GM21367 (cell line): ENCODE results near the gene METTL14.
A peak's percentile ranks its signal among the peaks of the same experiment; 100 is the strongest.
"Not testable (repeated sequence)": the region's sequence is repeated elsewhere in the genome, so short reads cannot be mapped to it uniquely, and the experiment has no call there.

Source experiments
- ATAC-seq: cut with Tn5 transposase; IDR thresholded peaks from one replicate; pipeline ENCODE4 v1.9.1; 2021; ENCODE audit not compliant: unreplicated experiment

Gene METTL14

GRCh38 chr4:118684873-118685811 is at the start of gene METTL14:
TSS of gene METTL14 (plus strand) at chr4:118685392. CDS start at chr4:118685535, 143 bp downstream.
- ATAC-seq, result peak; percentile 99

DNA sequence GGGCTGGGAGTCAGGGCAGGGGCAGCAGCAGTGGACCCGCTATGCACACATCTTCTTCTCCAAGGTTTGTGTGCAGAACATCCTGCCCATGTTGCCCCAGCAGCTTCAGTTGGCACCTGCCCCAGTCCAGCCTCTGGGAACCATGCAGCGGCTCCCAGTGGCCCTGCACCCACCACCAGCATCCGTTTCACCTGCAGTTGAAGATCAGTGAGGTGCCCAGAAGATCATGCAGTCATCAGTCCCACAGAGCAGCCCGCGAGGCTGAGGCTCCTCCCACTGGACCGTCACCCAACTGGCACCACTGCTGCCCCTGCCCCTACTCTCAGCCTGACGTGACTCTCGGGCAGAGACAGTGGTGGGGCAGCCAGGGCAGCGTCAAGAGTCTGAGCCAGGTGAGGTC is 49.1 kb upstream of the METTL14 start:
- not testable (repeated sequence) for ATAC-seq

DNA sequence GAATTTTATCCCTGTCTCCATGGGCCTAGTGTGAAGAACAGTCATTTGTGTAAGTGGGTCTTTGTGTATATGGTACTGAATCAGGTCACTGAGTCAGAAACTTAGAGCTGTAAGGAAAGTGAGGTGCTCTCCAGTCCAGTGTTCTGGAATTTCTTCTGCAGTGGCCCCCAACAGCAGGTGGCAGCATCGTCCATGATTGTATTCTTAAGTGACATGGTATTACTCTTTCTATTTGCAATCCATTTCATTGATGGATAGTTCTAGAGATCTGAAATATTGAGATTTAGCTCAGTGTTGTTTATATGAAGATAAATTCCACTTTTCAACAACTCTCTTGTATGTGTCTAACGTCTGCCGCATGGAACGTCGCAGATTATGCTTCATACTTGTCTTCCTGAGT is 20.5 kb upstream of the METTL14 start:
- not testable (repeated sequence) for ATAC-seq

- ATAC-seq, result not testable (repeated sequence)
These were observed 16.0 kb upstream of the METTL14 start for GRCh38 chr4:118669220-118669619.

DNA sequence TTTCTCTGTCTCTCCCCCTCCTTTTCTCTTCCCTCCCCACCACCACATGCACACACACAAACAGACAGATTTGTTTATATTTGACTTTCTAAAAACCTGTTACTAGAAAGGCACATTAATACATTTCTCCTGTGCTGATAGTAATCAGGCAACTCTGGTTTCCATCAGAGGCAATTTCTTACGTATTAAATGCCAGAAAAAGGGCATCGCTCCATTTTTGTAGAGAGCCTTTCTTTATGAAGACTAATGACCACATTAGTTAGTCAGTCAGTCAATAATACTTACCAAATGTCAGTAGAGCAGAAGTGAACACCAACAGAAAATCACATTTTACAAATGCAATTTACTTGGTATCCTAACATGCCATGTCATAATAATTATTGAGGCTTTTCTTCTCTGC is 14.2 kb upstream of the METTL14 start:
- ATAC-seq, result not testable (repeated sequence)

DNA sequence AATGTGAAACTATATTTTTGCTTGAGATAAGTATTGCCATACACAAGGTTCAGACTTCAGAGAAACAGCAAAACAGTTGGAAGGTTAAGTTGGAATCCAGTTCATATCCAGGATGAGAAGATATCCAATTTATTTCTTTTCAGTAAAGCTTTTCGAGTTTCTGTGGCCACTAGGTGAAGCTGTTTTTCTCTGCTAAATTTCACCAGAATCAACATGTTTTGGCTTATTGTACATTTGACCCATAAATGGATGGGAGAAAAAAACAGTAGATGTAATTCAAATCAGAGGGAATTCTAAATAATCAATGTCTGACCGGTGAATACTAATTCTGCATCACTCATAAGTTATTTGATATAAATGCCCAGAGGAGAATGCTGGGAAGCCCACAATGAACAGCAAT is 9.1 kb upstream of the METTL14 start:
- ATAC-seq, result no peak

GRCh38 chr4:118680808-118681207 is 4.4 kb upstream of the METTL14 start:
- ATAC-seq, result no peak

GRCh38 chr4:118682928-118683327 is 2.3 kb upstream of the METTL14 start:
- ATAC-seq, result no peak

- no peak for ATAC-seq
These were observed 1.7 kb upstream of the METTL14 start for GRCh38 chr4:118683513-118683912.

DNA sequence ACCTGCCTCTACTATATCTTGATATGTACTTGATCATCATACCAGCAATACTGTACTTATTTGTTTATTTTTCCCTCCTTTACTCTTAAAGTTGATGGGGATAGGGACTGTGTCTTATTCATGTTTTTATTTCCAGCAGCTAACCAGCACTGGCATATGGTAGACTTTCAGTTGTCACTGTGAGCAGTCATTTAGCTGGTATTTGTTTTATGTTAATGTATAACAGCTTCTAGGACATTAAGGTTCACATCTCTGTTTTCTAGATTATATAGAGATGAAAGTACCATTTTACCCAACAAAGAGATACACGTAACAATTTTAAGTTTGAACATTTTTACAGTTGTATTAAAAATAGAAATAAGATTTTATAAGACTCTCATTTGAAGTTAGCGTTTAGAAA is 17.9 kb downstream of the METTL14 start:
- ATAC-seq, result no peak

- no peak for ATAC-seq
These were observed 25.9 kb downstream of the METTL14 start for GRCh38 chr4:118711052-118711451.

DNA sequence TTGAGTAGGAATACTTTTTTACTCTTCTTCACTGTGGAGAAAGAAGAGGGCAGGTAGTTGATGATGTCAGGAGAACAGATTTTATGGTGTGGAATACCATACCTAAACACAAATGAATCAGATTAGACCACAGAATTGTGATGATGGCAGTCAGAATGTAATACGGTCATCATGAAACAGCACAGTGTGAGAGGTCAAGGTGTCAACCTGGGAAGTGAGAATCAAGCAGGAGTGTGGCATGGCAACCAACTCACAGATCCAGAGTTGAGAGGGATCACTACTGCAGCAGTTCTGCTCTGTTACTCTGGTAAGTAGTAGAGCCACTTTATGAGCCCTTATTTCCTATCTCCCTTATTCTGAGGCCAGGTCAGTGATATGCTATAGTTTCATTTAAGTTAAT is 27.7 kb downstream of the METTL14 start:
- no peak for ATAC-seq

- ATAC-seq, result no peak
These were observed 29.5 kb downstream of the METTL14 start for GRCh38 chr4:118714682-118715081.

GRCh38 chr4:118716304-118716703 is 31.1 kb downstream of the METTL14 start:
- ATAC-seq, result no peak

DNA sequence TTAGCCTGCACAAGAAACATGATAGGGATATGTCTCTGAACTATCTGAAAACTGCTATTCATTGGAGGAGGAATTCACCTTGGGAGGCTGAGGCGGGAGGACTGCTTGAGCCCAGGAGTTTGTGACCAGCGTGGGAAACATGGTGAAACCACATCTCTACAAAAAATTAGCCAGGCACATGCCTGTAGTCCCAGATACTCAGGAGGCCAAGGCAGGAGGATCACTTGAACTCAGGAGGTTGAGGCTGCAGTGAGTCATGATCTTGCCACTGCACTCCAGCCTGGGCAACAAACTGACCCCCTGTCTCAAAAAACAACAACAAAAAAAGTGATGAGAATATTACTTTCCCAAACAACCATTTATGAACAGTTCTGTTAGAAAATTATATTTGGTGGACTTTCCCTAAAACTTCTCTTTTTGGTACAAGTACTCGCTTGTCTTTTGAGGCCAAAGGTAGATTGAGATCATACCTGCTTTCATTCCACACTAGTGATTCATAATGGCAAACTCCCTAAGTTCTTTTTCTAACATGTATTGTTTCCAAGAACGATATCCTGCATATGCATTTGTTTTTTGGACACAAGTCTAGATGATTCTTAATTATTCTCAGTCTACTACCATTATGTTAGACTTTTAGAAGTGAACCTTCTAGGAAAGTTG is 33.4 kb downstream of the METTL14 start:
- no peak for ATAC-seq

GRCh38 chr4:118721752-118722151 is 36.6 kb downstream of the METTL14 start:
- no peak for ATAC-seq

GRCh38 chr4:118723369-118723768 is 38.2 kb downstream of the METTL14 start:
- no peak for ATAC-seq

DNA sequence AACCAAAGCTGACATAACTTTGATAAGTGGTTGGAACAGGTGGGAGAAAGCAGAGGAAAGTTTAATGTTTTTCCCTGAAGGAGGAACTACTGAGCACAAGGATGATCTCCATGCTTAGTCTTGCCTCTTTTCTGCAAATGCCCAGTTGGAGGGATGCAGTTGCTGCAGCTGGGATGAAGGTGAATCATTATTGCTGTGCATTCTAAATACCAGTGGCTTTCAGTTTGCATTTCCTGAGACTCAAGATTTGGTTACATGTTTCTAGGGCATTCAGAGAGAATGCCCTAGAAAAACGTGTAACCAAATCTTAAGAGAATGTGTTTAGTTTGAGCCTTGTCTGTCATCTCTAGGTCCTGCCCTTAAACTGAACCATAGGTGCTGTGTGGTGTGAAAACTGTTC is 42.2 kb downstream of the METTL14 start:
- no peak for ATAC-seq

DNA sequence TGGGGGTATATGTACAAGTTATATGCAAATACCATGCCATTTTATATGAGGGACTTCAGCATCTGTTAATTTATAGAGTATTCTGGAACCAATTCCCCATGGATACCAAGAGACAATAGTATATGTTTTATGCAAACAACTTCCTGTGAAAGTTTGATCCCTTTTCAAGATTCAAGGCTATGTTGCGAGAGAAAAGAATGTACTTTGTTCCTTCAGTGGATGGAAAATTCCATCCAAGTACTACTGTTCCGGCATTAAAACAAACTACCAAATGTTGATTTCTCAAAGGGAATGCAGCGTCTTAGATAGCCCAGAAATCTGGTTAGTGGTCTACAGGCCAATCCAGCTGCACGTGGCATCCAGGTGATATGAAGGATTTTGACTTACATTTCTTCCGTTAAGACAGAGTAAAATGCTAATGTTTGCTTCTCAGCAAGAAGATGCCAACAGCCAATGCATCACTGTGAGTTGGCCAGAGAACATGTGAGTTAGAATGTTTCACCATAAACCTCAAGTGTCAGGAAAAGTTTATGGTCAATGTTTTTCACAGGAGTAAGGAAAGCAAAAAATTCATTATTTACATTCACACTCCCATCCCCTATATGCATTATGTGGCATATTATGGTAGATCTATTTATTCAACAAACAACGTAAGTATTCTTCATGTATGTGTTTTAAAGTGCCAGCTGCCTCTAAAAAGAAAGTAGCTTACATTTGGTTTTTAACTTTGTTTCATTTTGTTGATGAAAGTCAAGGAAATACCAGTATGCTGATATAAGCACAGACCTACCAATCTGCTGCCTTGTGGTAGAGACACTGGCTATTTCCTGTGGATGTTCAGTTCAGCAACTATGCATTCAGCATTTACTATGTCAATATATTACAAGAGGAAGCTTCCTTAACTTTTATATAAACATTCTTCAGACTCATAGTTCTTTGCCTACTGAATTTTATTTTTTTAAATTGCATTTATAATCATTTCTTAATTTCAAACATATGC is 44.4 kb downstream of the METTL14 start:
- no peak for ATAC-seq

DNA sequence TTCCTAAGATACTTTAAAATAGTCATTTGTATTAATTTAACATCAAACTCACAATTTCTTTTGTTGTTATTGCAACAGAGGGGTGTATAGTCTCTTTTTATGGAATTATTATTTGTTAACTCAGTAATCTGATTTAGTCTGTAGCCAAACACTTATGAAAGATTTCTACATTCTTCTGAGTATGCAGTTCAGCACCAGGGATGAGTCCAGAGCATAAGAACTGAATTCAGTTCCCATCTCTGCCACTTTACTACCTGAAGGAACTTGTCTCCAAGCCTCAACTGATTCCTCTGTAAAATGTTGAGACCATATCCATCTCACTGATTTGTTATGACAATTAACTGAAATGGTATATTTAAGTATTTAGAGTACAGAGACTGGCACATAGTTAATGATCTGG is 45.5 kb downstream of the METTL14 start:
- ATAC-seq, result no peak
